Neural progenitor cell (in vitro differentiated cells): ENCODE results near the gene CHAF1B. TPM values are rescaled to one million over a fixed set of nuclear protein-coding genes. Genes with fewer than 3 reads are reported as not detected.

ENCODE experiments used
- DNase-seq: peaks from one replicate; pipeline ENCODE4 v3.0.0-alpha.2; 2016; ENCODE audit warnings: low spot score
- H2AFZ ChIP-seq: fragments of 200-600 bp; sonication (generic); replicated peaks from 2 replicates; pipeline ENCODE4 v1.6.1; 2016; ENCODE audit warnings: antibody characterized with exemption
- H3F3A ChIP-seq: fragments of 200-600 bp; sonication (generic); 2 replicates; pipeline ENCODE4 v1.6.1; 2016; ENCODE audit warnings: antibody characterized with exemption, low read depth
- H3K27ac ChIP-seq: fragments of 200-600 bp; sonication (generic); 2 replicates; pipeline ENCODE4 v1.5.1; 2016; ENCODE audit warnings: mild to moderate bottlenecking
- H3K27me3 ChIP-seq: fragments of 200-600 bp; sonication (generic); 2 replicates; pipeline ENCODE4 v1.6.1; 2016; ENCODE audit warnings: mild to moderate bottlenecking, moderate library complexity
- H3K36me3 ChIP-seq: fragments of 200-600 bp; sonication (generic); 2 replicates; pipeline ENCODE4 v1.5.1; 2016
- H3K4me1 ChIP-seq: fragments of 200-600 bp; sonication (generic); 2 replicates; pipeline ENCODE4 v1.6.1; 2016; ENCODE audit warnings: mixed run types
- H3K4me2 ChIP-seq: fragments of 200-600 bp; sonication (generic); 2 replicates; pipeline ENCODE4 v1.6.1; 2016
- H3K4me3 ChIP-seq: fragments of 200-600 bp; sonication (generic); 2 replicates; pipeline ENCODE4 v1.5.1; 2016
- H3K79me2 ChIP-seq: fragments of 200-600 bp; sonication (generic); 2 replicates; pipeline ENCODE4 v1.6.1; 2016; ENCODE audit warnings: low read depth
- H3K9ac ChIP-seq: fragments of 200-600 bp; sonication (generic); 2 replicates; pipeline ENCODE4 v1.6.1; 2016
- H3K9me3 ChIP-seq: fragments of 200-600 bp; sonication (generic); 2 replicates; pipeline ENCODE4 v1.5.1; 2016; ENCODE audit warnings: low read depth
- H4K20me1 ChIP-seq: fragments of 200-600 bp; sonication (generic); 2 replicates; pipeline ENCODE4 v1.6.1; 2016; ENCODE audit warnings: low read depth
- H3K27ac Mint-ChIP-seq: 3 replicates; pipeline ENCODE4 v1.8.0; 2021; ENCODE audit warnings: mixed read lengths
- H3K27me3 Mint-ChIP-seq: 2 replicates; pipeline ENCODE4 v1.8.0; 2022; ENCODE audit warnings: low read depth, mild to moderate bottlenecking, inconsistent platforms, moderate library complexity, mixed read lengths; ENCODE audit not compliant: insufficient read depth
- H3K36me3 Mint-ChIP-seq: 3 replicates; pipeline ENCODE4 v1.8.0; 2021; ENCODE audit warnings: mixed read lengths
- H3K4me1 Mint-ChIP-seq: 3 replicates; pipeline ENCODE4 v1.8.0; 2021; ENCODE audit warnings: mixed read lengths
- H3K4me3 Mint-ChIP-seq: 3 replicates; pipeline ENCODE4 v1.8.0; 2021; ENCODE audit warnings: mild to moderate bottlenecking, moderate library complexity, mixed read lengths
- H3K9me3 Mint-ChIP-seq: 3 replicates; pipeline ENCODE4 v1.8.0; 2020; ENCODE audit warnings: mixed read lengths
- EZH2 ChIP-seq: fragments of 200-600 bp; sonication (generic); IDR thresholded peaks from 2 replicates; pipeline ENCODE4 v1.6.1; 2017; ENCODE audit warnings: antibody characterized with exemption, mild to moderate bottlenecking, moderate library complexity
- EZH2phosphoT487 ChIP-seq: fragments of 200-600 bp; sonication (generic); IDR thresholded peaks from 2 replicates; pipeline ENCODE4 v1.6.1; 2017; ENCODE audit warnings: antibody characterized with exemption
- total RNA-seq: library from RNA; depleted of rRNA; stranded (reverse); fragments of >200 nt; gene quantifications from 2 replicates; pipeline ENCODE4 v1.2.3, GENCODE V29; 2015; ENCODE audit warnings: low replicate concordance
- TF ChIP-seq, protein P1 (sequence below): fragments of 200-600 bp; sonication (generic); IDR thresholded peaks from 2 replicates; pipeline ENCODE4 v1.5.1; 2017; ENCODE audit warnings: antibody characterized with exemption, mild to moderate bottlenecking

The CHAF1B gene
- total RNA-seq, 1 donor from 2014 or later, result 26.1 TPM

DNA sequence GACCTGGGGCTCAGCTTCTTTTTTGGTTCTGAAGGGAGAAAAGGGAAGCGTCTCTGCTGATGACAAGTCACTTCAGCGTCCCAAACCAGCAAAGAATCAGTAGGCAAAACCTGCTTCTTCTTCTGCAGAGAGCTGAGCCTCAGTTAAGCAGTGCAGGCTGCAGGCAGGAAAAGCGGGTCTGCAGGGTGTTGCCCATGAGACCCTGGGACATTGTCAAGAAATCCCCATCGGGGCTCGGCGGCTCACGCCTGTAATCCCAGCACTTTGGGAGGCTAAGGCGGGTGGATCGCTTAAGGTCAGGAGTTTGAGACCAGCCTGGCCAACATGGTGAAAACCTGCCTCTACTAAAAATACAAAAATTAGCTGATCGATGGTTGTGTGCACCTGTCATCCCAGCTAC is 78.0 kb downstream of the CHAF1B start:
- H3F3A ChIP-seq, result no peaks in the 10 kb centered on the region
- H3K79me2 ChIP-seq, result no peaks in the 10 kb centered on the region
- H3K4me3 ChIP-seq, result no peak overlapping the region
- no peaks in the 10 kb centered on the region for H4K20me1 ChIP-seq
- H3K36me3 Mint-ChIP-seq, result no peaks in the 10 kb centered on the region
- no peak overlapping the region for H3K4me2 ChIP-seq
- no peaks in the 10 kb centered on the region for H3K4me1 ChIP-seq
- H3K4me3 Mint-ChIP-seq, result no peak overlapping the region
- H3K9ac ChIP-seq, result no peak overlapping the region
- no peak for DNase-seq
- peaks cover 3% of the 10 kb centered on the region for H3K4me1 Mint-ChIP-seq
- no peak overlapping the region for H2AFZ ChIP-seq
- H3K9me3 Mint-ChIP-seq, result no peaks in the 10 kb centered on the region
- H3K36me3 ChIP-seq, result no peaks in the 10 kb centered on the region
- H3K27me3 ChIP-seq, result no peaks in the 10 kb centered on the region
- H3K27ac ChIP-seq, result no peak overlapping the region
- peaks cover 2% of the 10 kb centered on the region for H3K27me3 Mint-ChIP-seq
- no peak overlapping the region for H3K27ac Mint-ChIP-seq
- TF ChIP-seq EZH2, result no peak
- TF ChIP-seq EZH2phosphoT487, result no peak
- H3K9me3 ChIP-seq, result no peaks in the 10 kb centered on the region

DNA sequence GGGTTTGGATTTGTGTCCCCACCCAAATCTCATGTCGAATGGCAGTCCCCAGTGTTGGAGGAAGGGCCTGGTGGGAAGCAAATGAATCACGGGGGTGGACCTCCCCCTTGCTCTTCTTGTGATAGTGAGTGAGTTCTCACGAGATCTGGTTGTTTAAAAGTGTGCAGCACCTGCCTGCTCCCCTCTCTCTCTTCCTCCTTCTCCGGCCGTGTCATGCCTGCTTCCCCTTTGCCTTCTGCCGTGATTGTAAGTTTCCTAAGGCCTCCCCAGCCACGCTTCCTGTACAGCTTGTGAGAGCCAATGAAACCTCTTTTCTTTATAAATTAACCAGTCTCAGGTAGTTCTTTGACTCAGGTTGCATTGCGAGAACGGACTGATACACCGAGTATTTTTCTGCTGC is 78.8 kb downstream of the CHAF1B start:
- Mint-ChIP-seq H3K4me3 (no peak overlapping the region), H3K9me3 (no peaks in the 10 kb centered on the region), H3K36me3 (no peaks in the 10 kb centered on the region), H3K27ac (no peak overlapping the region), H3K4me1 (peaks cover 3% of the 10 kb centered on the region), H3K27me3 (peaks cover 2% of the 10 kb centered on the region)
- Histone ChIP-seq H3K27ac (no peak overlapping the region), H3F3A (no peaks in the 10 kb centered on the region), H3K4me1 (no peaks in the 10 kb centered on the region), H3K27me3 (no peaks in the 10 kb centered on the region), H3K4me3 (no peak overlapping the region), H2AFZ (no peak overlapping the region), H3K9me3 (no peaks in the 10 kb centered on the region), H3K9ac (no peak overlapping the region), H4K20me1 (no peaks in the 10 kb centered on the region), H3K4me2 (no peak overlapping the region), H3K36me3 (no peaks in the 10 kb centered on the region), H3K79me2 (no peaks in the 10 kb centered on the region)
- DNase-seq, result no peak
- TF ChIP-seq EZH2phosphoT487 (no peak), EZH2 (no peak)
- TF ChIP-seq, protein P1, sequence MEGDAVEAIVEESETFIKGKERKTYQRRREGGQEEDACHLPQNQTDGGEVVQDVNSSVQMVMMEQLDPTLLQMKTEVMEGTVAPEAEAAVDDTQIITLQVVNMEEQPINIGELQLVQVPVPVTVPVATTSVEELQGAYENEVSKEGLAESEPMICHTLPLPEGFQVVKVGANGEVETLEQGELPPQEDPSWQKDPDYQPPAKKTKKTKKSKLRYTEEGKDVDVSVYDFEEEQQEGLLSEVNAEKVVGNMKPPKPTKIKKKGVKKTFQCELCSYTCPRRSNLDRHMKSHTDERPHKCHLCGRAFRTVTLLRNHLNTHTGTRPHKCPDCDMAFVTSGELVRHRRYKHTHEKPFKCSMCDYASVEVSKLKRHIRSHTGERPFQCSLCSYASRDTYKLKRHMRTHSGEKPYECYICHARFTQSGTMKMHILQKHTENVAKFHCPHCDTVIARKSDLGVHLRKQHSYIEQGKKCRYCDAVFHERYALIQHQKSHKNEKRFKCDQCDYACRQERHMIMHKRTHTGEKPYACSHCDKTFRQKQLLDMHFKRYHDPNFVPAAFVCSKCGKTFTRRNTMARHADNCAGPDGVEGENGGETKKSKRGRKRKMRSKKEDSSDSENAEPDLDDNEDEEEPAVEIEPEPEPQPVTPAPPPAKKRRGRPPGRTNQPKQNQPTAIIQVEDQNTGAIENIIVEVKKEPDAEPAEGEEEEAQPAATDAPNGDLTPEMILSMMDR, result no peak

DNA sequence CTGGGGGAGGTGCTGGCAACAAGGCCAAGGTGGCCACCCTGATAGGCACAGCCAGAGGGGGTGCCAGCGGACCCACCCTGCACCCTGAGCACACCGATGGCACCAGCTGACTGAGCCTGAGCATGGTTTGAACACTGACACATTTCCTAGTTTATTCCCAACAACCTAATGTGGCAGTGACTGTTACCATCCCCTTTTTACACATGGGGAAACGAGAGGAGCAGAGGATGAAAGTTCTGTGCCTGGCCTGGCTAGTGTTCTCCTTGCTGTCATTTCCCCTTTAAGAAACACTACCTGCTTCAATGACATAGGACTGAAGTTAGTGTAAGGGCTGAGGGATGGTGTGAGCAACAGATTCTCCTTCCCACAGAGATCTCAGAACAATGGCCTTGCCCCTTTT is 79.4 kb downstream of the CHAF1B start:
- Histone ChIP-seq H3K9ac (no peak overlapping the region), H3K4me2 (no peak overlapping the region), H3K79me2 (no peaks in the 10 kb centered on the region), H3K27me3 (no peaks in the 10 kb centered on the region), H2AFZ (no peak overlapping the region), H3K4me1 (no peaks in the 10 kb centered on the region), H3K4me3 (no peak overlapping the region), H3K9me3 (no peaks in the 10 kb centered on the region), H3F3A (no peaks in the 10 kb centered on the region), H4K20me1 (no peaks in the 10 kb centered on the region), H3K27ac (no peak overlapping the region), H3K36me3 (no peaks in the 10 kb centered on the region)
- Mint-ChIP-seq H3K27me3 (peaks cover 2% of the 10 kb centered on the region), H3K4me3 (no peak overlapping the region), H3K27ac (no peak overlapping the region), H3K36me3 (no peaks in the 10 kb centered on the region), H3K4me1 (peaks cover 3% of the 10 kb centered on the region), H3K9me3 (no peaks in the 10 kb centered on the region)
- TF ChIP-seq EZH2 (no peak), EZH2phosphoT487 (no peak)
- TF ChIP-seq, protein P1, result no peak
- DNase-seq, result no peak

DNA sequence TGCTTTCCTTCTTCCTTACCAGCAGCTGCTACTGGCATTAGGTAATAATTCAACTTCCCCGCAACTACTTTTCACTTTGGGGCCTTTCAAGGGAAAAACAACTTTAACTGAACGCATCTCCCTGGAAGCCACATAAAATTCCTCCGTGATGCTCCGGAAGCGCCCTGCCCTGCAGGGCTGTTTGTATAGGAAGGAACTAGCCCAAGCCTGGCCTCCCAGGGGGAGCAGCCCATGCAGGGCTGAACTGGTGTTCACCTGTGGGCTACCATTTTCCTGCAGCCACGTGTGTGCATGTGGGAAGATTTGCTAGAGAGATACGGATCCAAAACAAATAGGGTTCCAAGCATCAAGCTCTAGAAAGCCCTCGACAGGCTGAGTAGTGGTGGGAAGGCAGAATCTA is 80.3 kb downstream of the CHAF1B start:
- no peak overlapping the region for H2AFZ ChIP-seq
- H3K27me3 ChIP-seq, result no peaks in the 10 kb centered on the region
- Mint-ChIP-seq H3K4me3 (no peak overlapping the region), H3K9me3 (no peaks in the 10 kb centered on the region), H3K27ac (no peak overlapping the region), H3K4me1 (peaks cover 3% of the 10 kb centered on the region), H3K36me3 (no peaks in the 10 kb centered on the region), H3K27me3 (peaks cover 3% of the 10 kb centered on the region)
- TF ChIP-seq EZH2phosphoT487 (no peak), EZH2 (no peak)
- TF ChIP-seq, protein P1, result no peak
- no peaks in the 10 kb centered on the region for H3F3A ChIP-seq
- no peaks in the 10 kb centered on the region for H3K79me2 ChIP-seq
- H3K27ac ChIP-seq, result no peak overlapping the region
- no peak overlapping the region for H3K9ac ChIP-seq
- H3K4me3 ChIP-seq, result no peak overlapping the region
- H4K20me1 ChIP-seq, result no peaks in the 10 kb centered on the region
- no peaks in the 10 kb centered on the region for H3K4me1 ChIP-seq
- H3K9me3 ChIP-seq, result no peaks in the 10 kb centered on the region
- H3K4me2 ChIP-seq, result no peak overlapping the region
- no peak for DNase-seq
- H3K36me3 ChIP-seq, result no peaks in the 10 kb centered on the region
